K562 (cell line): Measurements from ENCODE around the gene ZSCAN22. TPM values are rescaled to one million over a fixed set of nuclear protein-coding genes. Genes with fewer than 3 reads are reported as not detected.

Experiments used
- ARID4B ChIP-seq: sonication (generic); formaldehyde crosslinking; IDR thresholded peaks from 2 replicates; pipeline ENCODE4 v1.8.0; 2022; ENCODE audit warnings: mild to moderate bottlenecking, missing genetic modification reagents
- CHD1 ChIP-seq: fragments of 200-600 bp; sonication (generic); IDR thresholded peaks from one replicate; pipeline ENCODE4 v1.6.1; 2012; ENCODE audit warnings: mild to moderate bottlenecking, moderate library complexity, low read length, inconsistent platforms
- DACH1 ChIP-seq: fragments of 450-650 bp; IDR thresholded peaks from 2 replicates; pipeline ENCODE4 v1.6.1; 2018; ENCODE audit not compliant: partially characterized antibody
- ZNF655 ChIP-seq: fragments of 250-450 bp; sonication (Bioruptor Pico); IDR thresholded peaks from 2 replicates; pipeline ENCODE4 v1.5.0; 2021
- polyA plus RNA-seq, 8 experiments: library from polyadenylated mRNA; depleted of rRNA in 4 of 8; stranded (reverse) in 5 of 8; unstranded in 3 of 8; fragments of >200 nt; fragmentation: Nextera tagmentation in 2 of 8; fragmentation: Illumina TruSeq in 1 of 8; extraction: Ambion mirVana in 2 of 8; extraction: Trizol in 1 of 8; gene quantifications; 2 replicates each; pipeline versions ENCODE4 v1.2.1 to v1.2.3, GENCODE V29; 2011 to 2014; ENCODE audit warnings: inconsistent platforms in 1 of 8, missing spikeins in 1 of 8
- total RNA-seq, 7 experiments: library from RNA; depleted of rRNA in 6 of 7; stranded (reverse); fragments of >200 nt in 6 of 7; fragmentation: Illumina TruSeq in 2 of 7; extraction: Trizol in 2 of 7; gene quantifications; 2 replicates each; pipeline versions ENCODE4 v1.2.1 to v1.2.3, GENCODE V29; 2011 to 2021; ENCODE audit warnings: low replicate concordance in 1 of 7

Gene ZSCAN22
- total and polyA plus RNA-seq, 9 of the 15 experiments (the other 6 are each of a cell fraction or from before 2014, with no cell fraction given) = 0.98 to 5.3 (median 3.0) TPM

- TF ChIP-seq ARID4B (CRISPR knock-in tag) = no peak
- no peak for TF ChIP-seq CHD1
- TF ChIP-seq DACH1 = no peak
- TF ChIP-seq ZNF655 (CRISPR knock-in tag) = no peak
These were observed 27.8 kb downstream of the ZSCAN22 start (continued) for GRCh38 chr19:58354478-58355030.
